ENCODE results near the gene EPB41.

EPB41 gene

DNA sequence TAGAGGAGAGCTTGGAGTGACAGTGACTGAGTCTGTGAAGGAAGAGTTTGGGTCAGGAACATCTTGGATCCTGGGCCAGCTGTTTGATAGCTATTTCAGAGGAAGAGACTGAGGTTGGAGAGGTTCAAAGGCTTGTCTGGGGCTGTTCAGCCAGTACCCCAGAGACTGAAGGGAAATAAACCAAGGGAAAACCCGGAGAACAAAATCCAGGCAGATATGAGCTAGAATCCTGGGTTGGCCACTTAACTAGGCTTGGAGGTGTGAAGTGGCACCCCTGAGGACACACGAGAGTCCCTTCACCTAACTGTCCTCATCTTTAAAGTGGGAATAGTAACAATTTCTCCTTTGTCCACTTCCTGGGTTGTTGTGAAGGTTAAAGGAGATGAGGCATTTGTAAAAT is 23.1 kb upstream of the EPB41 start:
- DNase-seq (ENCODE audit: low read depth), result no peak

DNA sequence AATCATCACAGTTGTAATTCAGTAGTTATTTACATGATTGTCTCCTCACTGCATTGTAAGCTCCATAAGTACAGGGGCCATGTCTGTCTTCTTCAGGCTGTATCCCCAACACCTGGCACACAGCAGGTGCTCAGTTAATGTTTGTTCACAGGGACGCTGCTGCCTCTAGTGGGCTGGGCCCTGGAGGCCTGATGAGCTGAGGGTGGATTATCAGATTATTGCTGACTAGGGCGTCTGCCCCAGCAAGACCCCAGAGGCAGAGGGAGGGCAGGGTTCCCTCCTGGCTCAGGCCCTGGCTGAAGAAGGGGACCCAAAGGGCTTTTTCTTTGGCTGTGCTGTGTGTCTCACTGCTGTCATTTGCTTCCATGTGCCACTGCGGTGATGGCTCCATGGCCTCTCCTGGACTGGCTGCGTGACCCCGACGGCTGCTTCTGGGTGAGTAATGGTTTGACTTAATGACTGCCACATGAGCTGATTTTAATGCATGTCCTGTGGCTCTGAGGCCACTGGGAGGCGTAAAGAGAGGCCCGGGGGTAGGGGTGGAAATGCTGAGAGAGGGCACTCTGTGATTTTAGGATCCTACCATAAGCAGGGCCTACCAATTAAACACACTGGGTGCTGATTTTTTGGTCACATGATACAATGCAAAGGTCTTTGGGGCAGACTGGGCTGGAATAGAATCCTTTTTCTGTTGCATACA is 20.8 kb upstream of the EPB41 start:
- DNase-seq (ENCODE audit: low read depth), result no peak

DNA sequence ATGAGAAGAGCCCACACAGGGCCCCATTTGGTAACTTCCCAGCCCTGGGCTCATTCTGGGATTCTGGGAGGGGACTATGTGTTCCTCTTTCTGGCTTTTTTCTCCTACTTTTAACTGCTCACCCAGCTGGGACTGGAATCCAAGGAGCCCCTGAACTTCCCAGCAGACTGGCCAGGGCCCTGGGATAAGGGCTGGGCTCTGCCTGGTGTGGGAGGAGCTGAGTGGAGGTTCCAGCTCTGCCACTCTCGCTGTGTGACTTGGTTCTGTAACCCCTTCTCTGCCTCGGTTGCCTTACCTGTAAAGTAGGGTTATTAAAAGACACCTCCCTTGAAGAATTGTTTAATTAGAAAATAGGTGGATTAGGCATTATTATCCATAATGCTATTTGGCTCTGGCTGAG is 19.6 kb upstream of the EPB41 start:
- DNase-seq (ENCODE audit: low read depth), result no peak

DNA sequence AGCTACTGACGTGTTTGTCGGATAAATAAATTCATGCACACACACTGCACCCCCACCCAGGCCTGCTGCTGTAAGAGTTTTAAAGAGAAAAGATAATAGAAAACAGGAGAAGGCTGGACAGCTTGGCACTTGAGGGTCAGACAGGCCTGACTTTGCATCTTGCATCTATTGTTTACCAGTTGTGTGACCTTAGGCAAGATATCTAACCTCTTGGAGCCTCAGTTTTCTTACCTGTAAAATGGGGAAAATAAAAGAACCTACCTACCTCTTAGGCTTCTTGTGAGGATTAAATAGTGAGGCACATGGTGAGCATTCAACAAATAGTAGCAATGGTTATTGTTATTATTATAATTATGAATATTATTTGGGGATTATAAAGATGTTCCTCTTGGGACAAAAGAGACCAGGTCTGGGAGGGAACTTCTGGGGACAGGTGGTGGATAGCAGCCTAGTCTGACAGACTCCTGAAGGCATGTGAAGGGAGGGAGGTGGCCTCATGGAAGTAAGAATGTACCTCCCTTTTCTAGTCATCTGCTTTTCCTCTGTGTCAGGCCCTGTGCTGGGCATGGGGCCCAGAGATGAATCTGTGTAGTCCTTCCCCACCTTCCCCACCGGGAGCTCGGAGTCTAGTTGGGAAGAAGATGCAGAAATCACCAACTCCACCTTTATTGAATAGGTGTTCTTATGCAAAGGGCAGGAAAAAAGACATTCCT is 18.3 kb upstream of the EPB41 start:
- peak; percentile 52 for DNase-seq (ENCODE audit: low read depth)

DNA sequence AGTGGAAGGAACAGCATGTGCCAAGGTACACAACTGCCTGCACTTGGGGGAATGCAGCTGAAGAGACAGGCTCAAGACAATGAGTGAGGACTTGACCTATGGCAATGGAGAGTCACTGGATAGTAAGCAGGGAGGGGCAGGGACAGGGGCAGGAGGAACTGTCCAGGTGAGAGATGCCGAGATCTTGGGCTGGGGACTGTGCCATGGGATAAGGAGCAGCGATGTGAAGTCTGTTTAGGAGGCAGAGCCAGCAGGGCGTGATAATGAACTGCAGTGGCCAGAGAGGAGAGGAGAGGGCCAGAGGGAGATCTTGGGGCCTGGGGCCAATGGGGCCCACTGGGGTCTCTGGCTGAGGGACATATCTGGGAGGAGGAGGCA is 17.8 kb upstream of the EPB41 start:
- DNase-seq (ENCODE audit: low read depth), result no peak

DNA sequence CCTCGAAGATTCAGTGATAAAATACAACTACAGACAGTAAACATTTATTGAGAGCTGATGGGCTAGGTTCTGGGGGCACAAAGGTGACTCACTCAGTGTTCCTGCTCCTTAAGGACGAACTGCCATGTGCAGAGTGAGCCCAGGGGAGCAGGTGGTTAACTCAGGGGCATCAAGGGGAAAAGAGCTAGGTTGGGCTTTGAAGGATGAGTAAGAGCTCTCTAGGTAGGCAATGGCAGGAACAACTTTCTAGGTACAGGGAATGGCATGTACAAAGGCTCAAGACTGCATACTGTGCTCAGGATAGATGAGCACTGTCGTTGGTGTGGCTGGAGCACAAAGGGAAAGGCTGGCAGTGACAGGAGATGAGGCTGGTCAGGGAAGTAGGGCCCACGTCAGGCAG is 16.6 kb upstream of the EPB41 start:
- DNase-seq (ENCODE audit: low read depth), result no peak

DNA sequence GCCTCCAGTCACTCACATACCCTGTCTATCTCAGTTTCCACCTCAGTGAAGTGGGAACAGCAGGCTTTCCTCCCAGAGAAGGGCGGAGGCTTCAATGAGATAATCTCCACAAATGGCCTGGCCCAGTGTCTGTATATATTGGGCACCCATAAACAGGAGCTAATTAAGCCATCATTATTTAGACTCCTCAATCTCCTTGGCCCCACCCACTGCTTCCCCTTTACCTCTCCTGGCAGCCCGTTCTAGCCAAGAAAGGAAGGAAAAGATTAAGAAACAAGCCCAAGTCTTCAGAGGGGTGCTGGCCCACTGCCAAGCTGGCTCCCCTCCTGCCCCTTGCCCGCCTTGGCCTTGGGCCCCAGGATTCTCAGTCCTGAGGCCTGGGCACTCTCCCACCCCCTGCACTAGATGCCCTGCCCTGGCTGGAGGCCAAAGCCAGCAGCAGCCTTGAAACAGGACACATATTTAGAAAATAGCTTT is 15.9 kb upstream of the EPB41 start:
- no peak for DNase-seq (ENCODE audit: low read depth)

DNA sequence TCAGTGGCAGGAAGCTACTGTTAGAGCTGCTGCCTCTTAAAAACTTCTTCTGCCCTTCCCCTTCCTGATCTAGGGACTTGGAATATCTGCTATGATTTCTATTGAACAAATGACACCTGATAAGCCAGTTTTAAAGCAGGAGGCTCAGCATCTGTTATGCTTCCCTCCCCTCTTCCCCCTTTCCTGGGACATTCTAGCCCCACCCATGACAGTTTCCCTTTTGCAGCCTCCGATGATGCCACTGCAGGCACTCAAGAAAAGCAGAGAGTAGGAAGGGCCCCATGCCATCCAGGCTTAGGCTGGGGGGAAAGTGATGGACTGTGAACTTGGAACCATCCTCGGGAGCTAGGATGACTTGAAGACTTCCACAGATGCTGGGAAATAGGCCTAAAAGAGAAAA is 15.1 kb upstream of the EPB41 start:
- no peak for DNase-seq (ENCODE audit: low read depth)

DNA sequence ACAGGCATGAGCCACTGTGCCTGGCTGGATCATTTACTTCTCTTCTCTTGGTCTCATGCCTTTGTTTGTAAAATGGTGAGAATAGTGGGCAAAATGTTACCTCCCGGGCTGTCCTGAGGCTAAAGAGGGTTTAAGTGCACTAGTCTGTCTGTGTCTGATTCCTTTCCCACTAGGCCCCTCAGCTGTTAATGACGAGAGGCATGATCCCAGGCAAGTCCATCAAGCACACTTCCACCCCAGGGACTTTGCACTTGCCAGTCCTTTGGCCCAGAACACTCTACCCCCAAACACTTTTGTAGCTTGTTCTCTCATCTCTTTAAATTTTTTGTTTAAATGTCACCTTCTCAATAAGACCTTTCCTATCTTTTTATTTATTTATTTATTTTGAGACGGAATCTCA is 13.8 kb upstream of the EPB41 start:
- no peak for DNase-seq (ENCODE audit: low read depth)

DNA sequence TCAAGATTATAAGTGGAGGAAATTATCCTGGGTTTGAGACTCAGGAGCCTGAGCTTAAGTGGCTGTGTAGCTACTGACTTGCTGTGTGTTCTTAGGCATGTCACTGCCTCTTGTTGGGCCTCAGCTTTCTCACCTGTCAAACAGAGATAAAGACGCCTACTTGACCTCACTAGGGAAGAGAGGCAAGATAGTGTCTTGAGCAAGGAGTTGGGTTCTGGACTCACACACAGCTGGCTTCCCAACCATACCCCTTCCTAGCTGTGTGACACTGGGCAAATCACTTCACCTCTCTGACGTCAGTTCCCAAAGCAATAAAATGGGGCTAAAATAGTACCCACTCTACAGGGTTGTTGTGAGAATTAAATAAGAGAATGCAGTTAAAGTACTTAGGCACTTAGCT is 11.6 kb upstream of the EPB41 start:
- DNase-seq (ENCODE audit: low read depth), result no peak

DNA sequence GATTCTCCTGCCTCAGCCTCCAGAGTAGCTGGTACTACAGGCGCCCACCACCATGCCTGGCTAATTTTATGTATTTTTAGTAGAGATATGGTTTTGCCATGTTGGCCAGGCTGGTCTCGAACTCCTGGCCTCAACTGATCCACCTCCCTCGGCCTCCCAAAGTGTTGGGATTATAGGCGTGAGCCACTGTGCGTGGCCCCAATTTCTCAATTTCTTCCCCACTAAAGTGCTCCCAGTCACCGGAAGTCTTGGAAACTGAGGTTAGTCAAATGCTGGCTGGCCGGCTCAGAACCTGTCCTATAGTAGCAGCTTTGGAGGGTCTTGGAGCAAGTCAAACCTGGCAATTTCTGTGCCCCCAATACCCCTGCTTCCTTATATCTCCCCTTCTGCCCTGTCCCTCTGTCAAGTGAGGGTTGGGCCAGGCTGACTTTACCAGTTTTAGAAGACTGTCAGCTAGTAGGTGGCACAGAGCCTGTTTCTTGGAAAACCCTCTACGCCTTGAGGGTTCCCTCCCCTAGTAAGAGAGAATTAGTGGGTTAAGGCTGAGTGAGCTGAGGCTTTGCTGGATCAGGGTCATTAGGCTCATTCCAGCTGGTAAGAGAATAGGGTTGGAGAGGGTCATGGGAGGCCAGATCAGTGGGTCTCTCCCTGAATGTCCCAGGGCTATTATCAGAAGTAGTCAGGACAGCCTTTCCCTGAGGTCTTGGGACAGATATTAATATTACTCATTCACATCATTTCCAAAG is 8.3 kb upstream of the EPB41 start:
- no peak for DNase-seq (ENCODE audit: low read depth)

DNA sequence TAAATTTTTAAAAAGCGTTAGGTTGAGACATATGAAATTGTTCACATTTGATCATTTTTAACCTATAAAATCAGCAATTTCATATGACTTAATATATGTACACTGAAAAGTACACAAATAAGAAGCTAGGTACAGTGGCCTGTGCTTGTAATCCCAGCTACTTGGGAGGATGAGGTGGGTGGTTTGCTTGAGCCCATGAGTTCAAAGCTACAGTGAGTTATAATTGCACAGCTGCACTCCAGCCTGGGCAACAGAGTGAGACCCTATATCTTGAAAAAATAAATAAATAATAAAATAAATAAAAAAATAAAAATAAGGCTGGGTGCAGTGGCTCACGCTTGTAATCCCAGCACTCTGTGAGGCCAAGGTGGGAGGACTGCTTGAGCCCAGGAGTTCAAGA is 5.2 kb upstream of the EPB41 start:
- DNase-seq (ENCODE audit: low read depth), result no peak

DNA sequence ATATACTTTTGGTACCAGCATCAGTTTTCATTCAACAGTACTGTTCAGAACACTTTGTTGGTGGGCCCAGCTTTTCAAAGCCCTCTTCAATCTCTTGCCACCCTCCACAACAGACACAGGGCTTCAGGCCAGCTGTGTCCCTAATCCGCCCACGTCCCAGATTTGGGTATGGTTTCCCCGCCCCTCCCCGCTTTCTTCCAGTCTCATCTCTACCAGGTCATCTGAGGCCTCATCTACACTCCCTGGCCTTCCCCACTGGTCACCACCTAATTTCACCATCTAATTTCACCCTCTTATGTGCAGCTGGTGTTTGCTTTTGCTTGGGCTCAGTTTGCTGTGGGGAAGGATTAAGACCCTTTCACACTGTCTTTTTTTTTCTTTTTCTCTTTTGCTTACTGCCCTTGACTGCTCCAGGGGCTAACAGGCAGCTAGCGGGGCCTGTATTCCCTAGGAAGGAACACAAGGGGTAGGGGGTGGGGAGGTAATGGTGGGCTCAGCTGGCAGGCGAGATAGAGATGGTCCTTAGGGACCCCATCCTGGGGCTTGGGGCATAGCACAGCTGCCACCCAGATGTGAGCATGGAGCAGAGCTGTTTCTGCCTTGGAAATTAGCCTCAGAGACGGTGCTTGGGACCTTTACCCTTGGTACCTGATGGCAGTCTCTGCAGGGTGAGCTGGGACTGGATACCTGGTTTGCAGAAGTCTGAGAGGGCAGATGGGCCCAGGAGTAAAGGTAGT is 3.8 kb upstream of the EPB41 start:
- no peak for DNase-seq (ENCODE audit: low read depth)

DNA sequence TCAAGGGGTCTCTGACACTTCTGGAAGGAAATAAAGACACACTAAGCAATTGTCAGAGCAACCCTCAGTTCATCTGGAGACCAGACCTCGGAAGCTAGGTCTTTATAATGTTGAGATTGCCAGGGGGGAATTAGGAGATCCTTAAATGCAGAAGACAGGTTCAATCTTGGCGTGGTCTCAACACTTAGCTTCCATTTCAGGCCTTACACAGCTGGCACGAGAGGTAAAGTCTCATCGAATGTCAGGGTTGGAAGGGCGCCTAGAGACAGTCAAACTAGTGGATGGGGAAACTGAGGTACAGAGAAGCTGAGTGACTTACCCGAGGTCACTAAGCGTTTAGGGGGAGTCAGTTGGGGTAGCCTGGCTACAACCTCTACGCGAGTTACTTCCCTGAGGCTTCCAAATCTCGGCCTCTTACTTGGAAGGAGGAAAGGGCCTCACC is 562 bp upstream of the EPB41 start:
- no peak for DNase-seq (ENCODE audit: low read depth)

DNA sequence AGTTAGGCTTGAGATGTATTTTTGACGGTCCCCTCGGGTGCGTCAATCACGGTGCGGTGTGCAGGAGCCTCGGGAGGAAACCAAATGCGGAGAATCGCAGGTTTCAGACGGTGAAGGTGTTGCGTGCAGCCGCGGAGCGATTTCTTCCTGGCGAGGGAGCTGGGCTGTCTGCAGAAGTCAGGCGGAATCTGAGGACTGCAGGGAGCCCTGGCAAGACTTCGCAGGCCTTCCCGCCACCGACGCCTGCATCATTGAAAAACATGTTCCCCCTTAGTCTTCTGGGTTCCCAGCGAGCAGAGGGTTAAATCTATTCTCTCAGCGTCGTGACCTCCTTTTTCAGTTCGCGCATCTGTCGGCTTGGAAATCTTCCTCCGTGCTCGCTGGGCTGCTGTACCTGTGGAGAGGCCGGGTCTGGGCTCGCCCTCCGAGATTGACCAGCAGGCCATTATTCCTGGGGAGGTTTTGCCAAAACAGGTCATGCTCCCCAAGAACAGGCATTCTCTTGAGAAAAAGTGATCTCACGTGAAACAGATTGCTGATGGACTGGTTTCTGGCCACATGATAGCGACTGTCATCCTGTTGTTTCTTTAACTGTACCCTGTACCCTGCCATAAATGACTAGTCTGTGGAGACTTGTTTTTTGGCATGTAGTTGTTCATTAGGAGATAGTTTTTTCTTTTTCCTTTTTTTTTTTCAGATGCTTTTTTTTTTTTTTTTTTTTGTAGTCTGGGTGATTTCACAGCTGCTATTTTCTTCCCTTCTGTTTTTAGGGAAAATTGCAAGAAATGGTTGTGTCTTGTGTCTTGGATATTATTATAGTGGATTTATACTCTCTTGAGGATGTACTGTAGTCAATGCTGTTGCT is 894 bp downstream of the EPB41 start:
- peak; percentile 52 for DNase-seq (ENCODE audit: low read depth)

DNA sequence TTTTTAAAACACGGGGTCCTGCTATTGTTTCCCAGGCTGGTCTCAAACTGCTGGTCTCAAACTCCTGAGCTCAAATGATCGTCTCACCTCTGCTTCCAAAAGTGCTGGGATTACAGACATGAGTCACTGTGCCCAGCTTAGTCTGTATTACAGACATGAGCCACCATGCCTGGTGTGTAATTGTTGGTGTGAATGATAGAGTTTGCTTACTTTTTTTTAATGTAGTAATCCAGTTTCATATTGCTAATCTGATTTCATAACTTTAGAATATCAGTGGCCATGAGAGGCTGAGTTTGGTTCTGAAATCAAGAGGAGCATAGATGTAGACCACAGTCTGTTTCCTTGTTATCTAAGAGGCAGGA is 3.4 kb downstream of the EPB41 start:
- DNase-seq (ENCODE audit: low read depth), result no peak

DNA sequence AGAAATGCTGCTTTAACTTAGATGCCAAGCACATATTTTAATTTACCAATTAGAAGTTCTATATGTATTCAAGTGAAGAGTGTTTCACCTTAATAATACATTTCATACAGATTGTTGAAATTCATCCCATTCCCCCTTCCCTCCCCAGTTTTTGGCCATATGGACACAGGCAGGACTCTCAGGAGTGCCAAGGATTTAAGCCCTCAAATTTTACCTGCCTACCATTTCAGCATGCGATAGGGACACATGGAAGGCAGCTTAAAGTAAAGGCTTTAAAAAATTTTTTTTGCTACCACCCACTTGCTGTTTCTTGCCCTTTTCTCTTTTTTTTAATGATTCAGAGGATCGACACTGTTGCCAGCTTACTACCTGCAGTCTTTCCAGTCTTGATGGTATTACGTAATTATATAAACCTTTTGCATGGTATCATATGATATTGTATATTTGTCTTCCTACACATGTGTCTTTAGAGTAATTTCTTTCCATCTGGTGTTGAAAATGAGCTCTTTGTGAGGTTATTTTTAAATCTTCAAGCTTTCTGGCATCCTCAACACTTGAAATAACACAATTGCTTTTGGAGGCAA is 7.0 kb downstream of the EPB41 start:
- DNase-seq (ENCODE audit: low read depth), result no peak

DNA sequence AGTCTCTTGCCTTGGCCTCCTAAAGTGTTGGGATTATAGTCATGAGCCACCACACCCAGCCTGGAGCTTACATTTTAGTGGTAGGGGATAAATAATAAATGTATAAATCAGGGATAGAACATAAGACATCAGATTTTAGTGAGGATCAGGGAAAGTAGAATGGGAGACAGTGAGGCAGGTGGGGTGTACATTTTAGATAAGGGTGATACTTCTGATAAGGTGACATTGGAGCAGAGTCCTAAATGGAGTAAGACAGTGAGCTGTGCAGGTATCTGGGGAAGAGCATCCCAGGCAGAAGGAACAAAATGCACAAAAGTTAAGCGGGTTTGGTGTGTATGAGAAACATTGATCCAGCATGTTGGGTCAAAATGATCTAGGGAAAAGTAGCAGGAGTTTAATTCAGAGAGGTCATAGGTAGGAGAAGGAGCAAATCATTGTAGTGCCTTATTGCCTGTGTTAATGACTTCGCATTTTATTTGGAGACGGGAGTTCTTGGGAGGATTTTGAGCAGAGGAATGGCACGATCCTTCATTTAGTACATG is 11.1 kb downstream of the EPB41 start:
- no peak for DNase-seq (ENCODE audit: low read depth)

DNA sequence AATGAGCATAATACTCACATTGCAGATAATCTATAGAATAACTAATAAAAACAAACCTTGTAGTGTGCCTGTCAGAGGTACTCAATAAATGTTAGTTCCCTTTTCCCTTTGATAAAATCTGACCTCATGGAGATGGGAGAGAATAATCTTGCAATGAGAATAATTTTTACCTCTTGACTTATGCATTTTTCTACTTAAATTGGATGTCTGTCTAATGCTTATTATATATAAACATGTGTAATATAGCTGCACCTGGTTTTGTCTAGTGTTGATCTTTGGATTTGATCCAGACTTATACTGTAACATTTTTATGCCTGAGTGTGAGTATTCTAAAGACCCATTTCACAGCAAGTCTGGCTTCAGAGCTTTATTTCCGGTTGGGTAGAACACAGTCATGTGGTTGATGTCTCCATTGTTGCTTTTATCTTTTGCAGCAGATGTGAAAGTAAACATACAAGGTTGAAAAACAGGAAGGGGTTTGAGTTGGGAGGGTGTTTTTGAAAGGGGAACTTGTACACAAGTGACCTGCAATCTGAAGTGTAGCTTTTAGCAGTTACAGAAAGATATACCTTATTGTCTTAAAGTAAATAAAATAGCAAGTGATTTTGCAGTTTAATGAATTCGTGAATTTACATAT is 12.4 kb downstream of the EPB41 start:
- DNase-seq (ENCODE audit: low read depth), result peak; percentile 26

DNA sequence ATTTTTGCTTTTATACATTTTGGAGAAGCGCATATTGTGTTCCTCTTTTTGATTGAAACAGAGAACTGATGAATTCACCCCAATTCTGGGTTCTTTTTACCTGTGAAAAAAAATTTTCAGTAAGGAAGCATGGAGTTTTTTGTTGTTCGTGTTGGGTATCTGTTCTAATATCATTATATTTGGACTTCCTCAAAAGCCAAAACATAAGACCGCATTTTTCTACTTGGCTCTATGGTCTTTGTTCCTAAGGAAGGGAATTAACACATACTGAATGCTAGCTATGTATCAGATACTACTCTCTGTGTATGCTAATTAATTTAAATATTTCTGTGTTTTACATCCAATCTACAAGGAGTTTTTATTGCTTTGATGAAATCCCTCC is 12.9 kb downstream of the EPB41 start:
- no peak for DNase-seq (ENCODE audit: low read depth)

Data from amniotic epithelial cell (primary cell).